Right ventricle myocardium inferior (tissue), 1 donor: ENCODE results near the gene BCL2A1. TPM values are rescaled to one million over a fixed set of nuclear protein-coding genes. Genes with fewer than 3 reads are reported as not detected.
"Not testable (repeated sequence)": the region's sequence is repeated elsewhere in the genome, so short reads cannot be mapped to it uniquely, and the experiment has no call there.

ENCODE experiments used
- ATAC-seq: fragments of 200-7000 bp; cut with Tn5 transposase; one replicate; pipeline ENCODE4 v1.9.1; 2020; ENCODE audit warnings: mild to moderate bottlenecking, moderate library complexity
- DNase-seq: peaks from one replicate; pipeline ENCODE4 v3.0.0; 2021; ENCODE audit errors: missing footprints
- intact Hi-C: fragments of 100-400 bp; cut with DNase I; formaldehyde crosslinking; loops from one replicate; pipeline ENCODE4 v1.11.0; 2022
- long read RNA-seq: library from polyadenylated mRNA; unstranded; transcript quantifications from one replicate; pipeline ENCODE4 v2.0.0, GENCODE V29; 2021
- total RNA-seq: library from RNA; stranded (reverse); fragmentation: NEBNext Ultra II Directional; extraction: Animal tissue kit (Norgen Biotek cat#: 25700); gene quantifications from one replicate; pipeline ENCODE4 v1.2.1, GENCODE V29; 2021
- donor health status: DM: no; HTN: yes; CAD: no; lungs with severe emphysema.

Gene BCL2A1
- 0.92 TPM for total RNA-seq
- long read RNA-seq: 0 reads

- DNase-seq: no peak
- intact Hi-C loops: no loop called here
- ATAC-seq: no peak
These were observed at the start of gene BCL2A1 for GRCh38 chr15:79970624-79971434. BCL2A1 (minus strand) TSS chr15:79971196; CDS start chr15:79971119, 77 bp downstream.

GRCh38 chr15:80020731-80021130 is 49.7 kb upstream of the BCL2A1 start:
- DNase-seq (no peak), ATAC-seq (no peak)
- intact Hi-C loops: no loop called here

GRCh38 chr15:80020149-80020548 is 49.2 kb upstream of the BCL2A1 start:
- intact Hi-C loops, ATAC-seq, DNase-seq: not testable (repeated sequence)

- DNase-seq: no peak
- intact Hi-C loops: no loop called here
- ATAC-seq: no peak
These were observed 48.3 kb upstream of the BCL2A1 start for GRCh38 chr15:80019168-80019745.

GRCh38 chr15:80017139-80017538 is 46.1 kb upstream of the BCL2A1 start:
- DNase-seq, intact Hi-C loops, ATAC-seq: not testable (repeated sequence)

GRCh38 chr15:80016506-80016905 is 45.5 kb upstream of the BCL2A1 start:
- ATAC-seq, DNase-seq, intact Hi-C loops: not testable (repeated sequence)

GRCh38 chr15:80015156-80015555 is 44.2 kb upstream of the BCL2A1 start:
- intact Hi-C loops: no loop called here
- ATAC-seq (no peak), DNase-seq (no peak)

GRCh38 chr15:80014186-80014585 is 43.2 kb upstream of the BCL2A1 start:
- DNase-seq, ATAC-seq, intact Hi-C loops: not testable (repeated sequence)

GRCh38 chr15:80012060-80012726 is 41.2 kb upstream of the BCL2A1 start:
- DNase-seq (no peak), ATAC-seq (no peak)
- intact Hi-C loops: no loop called here

GRCh38 chr15:80011596-80011995 is 40.6 kb upstream of the BCL2A1 start:
- intact Hi-C loops: no loop called here

GRCh38 chr15:80011041-80011523 is 40.1 kb upstream of the BCL2A1 start:
- DNase-seq, intact Hi-C loops, ATAC-seq: not testable (repeated sequence)

More at GRCh38 chr15:80011596-80011995, 40.6 kb upstream of the BCL2A1 start:
- DNase-seq (no peak), ATAC-seq (no peak)

GRCh38 chr15:80010131-80010673 is 39.2 kb upstream of the BCL2A1 start:
- intact Hi-C loops: no loop called here
- ATAC-seq: no peak
- DNase-seq: no peak

GRCh38 chr15:80007532-80007931 is 36.5 kb upstream of the BCL2A1 start:
- ATAC-seq (no peak), DNase-seq (no peak)
- intact Hi-C loops: no loop called here

- DNase-seq (no peak), ATAC-seq (no peak)
- intact Hi-C loops: no loop called here
These were observed 36.0 kb upstream of the BCL2A1 start for GRCh38 chr15:80006946-80007345.

- ATAC-seq (no peak), DNase-seq (no peak)
- intact Hi-C loops: no loop called here
These were observed 33.0 kb upstream of the BCL2A1 start for GRCh38 chr15:80003934-80004472.

GRCh38 chr15:80003171-80003570 is 32.2 kb upstream of the BCL2A1 start:
- no peak for ATAC-seq
- intact Hi-C loops: no loop called here
- DNase-seq: no peak

GRCh38 chr15:80002267-80002666 is 31.3 kb upstream of the BCL2A1 start:
- DNase-seq (no peak), ATAC-seq (no peak)
- intact Hi-C loops: no loop called here

GRCh38 chr15:79994615-79995014 is 23.6 kb upstream of the BCL2A1 start:
- intact Hi-C loops: loop anchor here (2.0 kb wide), 1 partner anchor 614 kb away; no protein-coding TSS in a partner anchor
- DNase-seq (no peak), ATAC-seq (no peak)

GRCh38 chr15:79991826-79992225 is 20.8 kb upstream of the BCL2A1 start:
- intact Hi-C loops: no loop called here
- ATAC-seq: no peak
- DNase-seq: no peak
